HepG2 (cell line): Measurements from ENCODE around the gene LRRC3. TPM values are rescaled to one million over a fixed set of nuclear protein-coding genes. Genes with fewer than 3 reads are reported as not detected.

ENCODE experiments used
- DPF2 ChIP-seq: sonication (generic); formaldehyde crosslinking; IDR thresholded peaks from 2 replicates; pipeline ENCODE4 v1.4.0; 2020; ENCODE audit warnings: mild to moderate bottlenecking, low read depth, missing genetic modification reagents, borderline replicate concordance
- E2F1 ChIP-seq: sonication (generic); formaldehyde crosslinking; IDR thresholded peaks from 2 replicates; pipeline ENCODE4 v1.5.0; 2020; ENCODE audit warnings: missing genetic modification reagents
- EP300 ChIP-seq, 3 experiments: sonication (generic) in 1 of 3; formaldehyde crosslinking in 1 of 3; IDR thresholded peaks; 2 replicates each; pipeline versions ENCODE4 v1.5.1 to v1.6.1; 2011 to 2020; ENCODE audit warnings: low read depth in 2 of 3, low read length in 2 of 3, borderline replicate concordance in 1 of 3, improper control_type of control experiment in 1 of 3, mild to moderate bottlenecking in 1 of 3, missing genetic modification reagents in 1 of 3, moderate library complexity in 1 of 3
- HDAC6 ChIP-seq: fragments of 200-600 bp; sonication (generic); IDR thresholded peaks from 2 replicates; pipeline ENCODE4 v1.7.0; 2017; ENCODE audit warnings: mild to moderate bottlenecking, antibody characterized with exemption, low read length, low read depth
- KAT8 ChIP-seq: IDR thresholded peaks from 2 replicates; pipeline ENCODE4 v1.6.1; 2016; ENCODE audit warnings: missing genetic modification reagents, missing compliant biosample characterization
- NFYC ChIP-seq: IDR thresholded peaks from 2 replicates; pipeline ENCODE4 v1.6.1; 2016; ENCODE audit warnings: missing genetic modification reagents, missing compliant biosample characterization
- ZBED4 ChIP-seq: sonication (generic); formaldehyde crosslinking; IDR thresholded peaks from 2 replicates; pipeline ENCODE4 v1.4.0; 2020; ENCODE audit warnings: missing genetic modification reagents, borderline replicate concordance
- ZC3H4 ChIP-seq: sonication (generic); formaldehyde crosslinking; IDR thresholded peaks from 2 replicates; pipeline ENCODE4 v1.4.0; 2020; ENCODE audit warnings: missing genetic modification reagents, borderline replicate concordance
- ZFP36L2 ChIP-seq: sonication (generic); formaldehyde crosslinking; IDR thresholded peaks from 2 replicates; pipeline ENCODE4 v1.4.0; 2020; ENCODE audit warnings: missing genetic modification reagents
- ZNF644 ChIP-seq: IDR thresholded peaks from 2 replicates; pipeline ENCODE4 v1.6.1; 2016; ENCODE audit warnings: low read depth
- ZNF652 ChIP-seq: IDR thresholded peaks from 2 replicates; pipeline ENCODE4 v1.6.1; 2016; ENCODE audit warnings: low read depth, borderline replicate concordance
- ZSCAN29 ChIP-seq: sonication (generic); formaldehyde crosslinking; conservative IDR thresholded peaks from 2 replicates; pipeline ENCODE4 v1.4.0; 2020; ENCODE audit warnings: mild to moderate bottlenecking, missing genetic modification reagents
- polyA plus RNA-seq, 8 experiments: library from polyadenylated mRNA; depleted of rRNA in 3 of 8; stranded (reverse) in 7 of 8; unstranded in 1 of 8; fragments of >200 nt; fragmentation: Illumina TruSeq in 4 of 8; extraction: Trizol in 4 of 8; gene quantifications; 2 replicates each; pipeline versions ENCODE4 v1.2.1 to v1.2.3, GENCODE V29; 2011 to 2016; ENCODE audit warnings: low read depth in 4 of 8, missing spikeins in 1 of 8, mixed read lengths in 1 of 8; ENCODE audit not compliant: insufficient read depth in 1 of 8
- total RNA-seq, 5 experiments: library from RNA; depleted of rRNA; stranded (reverse); fragments of >200 nt; fragmentation: Illumina TruSeq; extraction: Trizol; gene quantifications; 2 replicates each; pipeline ENCODE4 v1.2.3, GENCODE V29; 2016; ENCODE audit warnings: low read depth in 1 of 5
- TF ChIP-seq, protein P1 (sequence below): sonication (generic); formaldehyde crosslinking; IDR thresholded peaks from 2 replicates; pipeline ENCODE4 v1.4.0; 2020; ENCODE audit warnings: missing genetic modification reagents
- TF ChIP-seq, protein P2 (sequence below): sonication (generic); formaldehyde crosslinking; IDR thresholded peaks from 2 replicates; pipeline ENCODE4 v1.4.0; 2020; ENCODE audit warnings: missing genetic modification reagents
- TF ChIP-seq, protein P3 (sequence below): sonication (generic); formaldehyde crosslinking; IDR thresholded peaks from 2 replicates; pipeline ENCODE4 v1.9.0; 2021; ENCODE audit warnings: missing genetic modification reagents, mild to moderate bottlenecking, borderline replicate concordance

LRRC3 gene
- total and polyA plus RNA-seq, 2 of the 13 experiments (the other 11 are each of a cell fraction or from before 2014, with no cell fraction given) = 4.8 to 16.5 TPM

- TF ChIP-seq, protein P1, sequence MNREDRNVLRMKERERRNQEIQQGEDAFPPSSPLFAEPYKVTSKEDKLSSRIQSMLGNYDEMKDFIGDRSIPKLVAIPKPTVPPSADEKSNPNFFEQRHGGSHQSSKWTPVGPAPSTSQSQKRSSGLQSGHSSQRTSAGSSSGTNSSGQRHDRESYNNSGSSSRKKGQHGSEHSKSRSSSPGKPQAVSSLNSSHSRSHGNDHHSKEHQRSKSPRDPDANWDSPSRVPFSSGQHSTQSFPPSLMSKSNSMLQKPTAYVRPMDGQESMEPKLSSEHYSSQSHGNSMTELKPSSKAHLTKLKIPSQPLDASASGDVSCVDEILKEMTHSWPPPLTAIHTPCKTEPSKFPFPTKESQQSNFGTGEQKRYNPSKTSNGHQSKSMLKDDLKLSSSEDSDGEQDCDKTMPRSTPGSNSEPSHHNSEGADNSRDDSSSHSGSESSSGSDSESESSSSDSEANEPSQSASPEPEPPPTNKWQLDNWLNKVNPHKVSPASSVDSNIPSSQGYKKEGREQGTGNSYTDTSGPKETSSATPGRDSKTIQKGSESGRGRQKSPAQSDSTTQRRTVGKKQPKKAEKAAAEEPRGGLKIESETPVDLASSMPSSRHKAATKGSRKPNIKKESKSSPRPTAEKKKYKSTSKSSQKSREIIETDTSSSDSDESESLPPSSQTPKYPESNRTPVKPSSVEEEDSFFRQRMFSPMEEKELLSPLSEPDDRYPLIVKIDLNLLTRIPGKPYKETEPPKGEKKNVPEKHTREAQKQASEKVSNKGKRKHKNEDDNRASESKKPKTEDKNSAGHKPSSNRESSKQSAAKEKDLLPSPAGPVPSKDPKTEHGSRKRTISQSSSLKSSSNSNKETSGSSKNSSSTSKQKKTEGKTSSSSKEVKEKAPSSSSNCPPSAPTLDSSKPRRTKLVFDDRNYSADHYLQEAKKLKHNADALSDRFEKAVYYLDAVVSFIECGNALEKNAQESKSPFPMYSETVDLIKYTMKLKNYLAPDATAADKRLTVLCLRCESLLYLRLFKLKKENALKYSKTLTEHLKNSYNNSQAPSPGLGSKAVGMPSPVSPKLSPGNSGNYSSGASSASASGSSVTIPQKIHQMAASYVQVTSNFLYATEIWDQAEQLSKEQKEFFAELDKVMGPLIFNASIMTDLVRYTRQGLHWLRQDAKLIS = no peak
- TF ChIP-seq ZNF644 (no peak), ZFP36L2 (CRISPR knock-in tag) (no peak), ZC3H4 (CRISPR knock-in tag) (no peak; the same call in 1 of the 2 replicates), EP300 (IDR thresholded peaks at IDR 0.05; ENCODE audit: low read depth in 2 of 2, low read length in 2 of 2) (no peak), EP300 (CRISPR knock-in tag; IDR thresholded peaks at IDR 0.05; ENCODE audit: borderline replicate concordance) (no peak), ZBED4 (CRISPR knock-in tag) (no peak), E2F1 (CRISPR knock-in tag) (0 out of 2 replicates have a peak, but pooled peaks have one; percentile 7), ZSCAN29 (CRISPR knock-in tag) (no peak), ZNF652 (CRISPR knock-in tag) (no peak), KAT8 (CRISPR knock-in tag) (no peak), DPF2 (CRISPR knock-in tag) (no peak), NFYC (no peak; the same call in 1 of the 2 replicates), HDAC6 (no peak)
- TF ChIP-seq, protein P2, sequence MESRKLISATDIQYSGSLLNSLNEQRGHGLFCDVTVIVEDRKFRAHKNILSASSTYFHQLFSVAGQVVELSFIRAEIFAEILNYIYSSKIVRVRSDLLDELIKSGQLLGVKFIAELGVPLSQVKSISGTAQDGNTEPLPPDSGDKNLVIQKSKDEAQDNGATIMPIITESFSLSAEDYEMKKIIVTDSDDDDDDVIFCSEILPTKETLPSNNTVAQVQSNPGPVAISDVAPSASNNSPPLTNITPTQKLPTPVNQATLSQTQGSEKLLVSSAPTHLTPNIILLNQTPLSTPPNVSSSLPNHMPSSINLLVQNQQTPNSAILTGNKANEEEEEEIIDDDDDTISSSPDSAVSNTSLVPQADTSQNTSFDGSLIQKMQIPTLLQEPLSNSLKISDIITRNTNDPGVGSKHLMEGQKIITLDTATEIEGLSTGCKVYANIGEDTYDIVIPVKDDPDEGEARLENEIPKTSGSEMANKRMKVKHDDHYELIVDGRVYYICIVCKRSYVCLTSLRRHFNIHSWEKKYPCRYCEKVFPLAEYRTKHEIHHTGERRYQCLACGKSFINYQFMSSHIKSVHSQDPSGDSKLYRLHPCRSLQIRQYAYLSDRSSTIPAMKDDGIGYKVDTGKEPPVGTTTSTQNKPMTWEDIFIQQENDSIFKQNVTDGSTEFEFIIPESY = no peak
- TF ChIP-seq, protein P3, sequence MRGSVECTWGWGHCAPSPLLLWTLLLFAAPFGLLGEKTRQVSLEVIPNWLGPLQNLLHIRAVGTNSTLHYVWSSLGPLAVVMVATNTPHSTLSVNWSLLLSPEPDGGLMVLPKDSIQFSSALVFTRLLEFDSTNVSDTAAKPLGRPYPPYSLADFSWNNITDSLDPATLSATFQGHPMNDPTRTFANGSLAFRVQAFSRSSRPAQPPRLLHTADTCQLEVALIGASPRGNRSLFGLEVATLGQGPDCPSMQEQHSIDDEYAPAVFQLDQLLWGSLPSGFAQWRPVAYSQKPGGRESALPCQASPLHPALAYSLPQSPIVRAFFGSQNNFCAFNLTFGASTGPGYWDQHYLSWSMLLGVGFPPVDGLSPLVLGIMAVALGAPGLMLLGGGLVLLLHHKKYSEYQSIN = no peak
These were observed 51.3 kb downstream of the LRRC3 start (continued) for GRCh38 chr21:44506279-44507255.
